ENCODE results near the gene TBX5. TPM values are rescaled to one million over a fixed set of nuclear protein-coding genes. Genes with fewer than 3 reads are reported as not detected.

Gene TBX5
- total and polyA plus RNA-seq, 2 experiments from 2014 or later, result 0.21 TPM; not detected in 1

- TF ChIP-seq REST (IDR thresholded peaks at IDR 0.05; ENCODE audit: unreplicated experiment), result no peak
- TF ChIP-seq POLR2AphosphoS5 (IDR thresholded peaks at IDR 0.05; ENCODE audit: low read depth), result no peak
- no peak for TF ChIP-seq EZH2 (IDR thresholded peaks at IDR 0.05; ENCODE audit: low read depth, unreplicated experiment)
- no peak for TF ChIP-seq ZNF331 (CRISPR knock-in tag; IDR thresholded peaks at IDR 0.05; ENCODE audit: low read depth)
- no peak for TF ChIP-seq STAT1 (IDR thresholded peaks at IDR 0.05; ENCODE audit: unreplicated experiment)
Observed at GRCh38 chr12:114335607-114336006, 70.3 kb downstream of the TBX5 start (continued).

- peaks cover 15% of the 10 kb centered on the region for H3K4me1 ChIP-seq (ENCODE audit: insufficient read depth)
- ATAC-seq, result no peak
- H3F3A ChIP-seq (replicated peaks; ENCODE audit: low read depth), result no peaks in the 10 kb centered on the region
- no peaks in the 10 kb centered on the region for H4K20me1 ChIP-seq (replicated peaks; ENCODE audit: insufficient read depth)
- Mint-ChIP-seq H3K4me3 (no peak overlapping the region), H3K27ac (no peak overlapping the region), H3K27me3 (ENCODE audit: insufficient read depth, low read depth, poor library complexity) (peaks cover 10% of the 10 kb centered on the region), H3K9me3 (peaks cover 10% of the 10 kb centered on the region), H3K4me1 (peaks cover 24% of the 10 kb centered on the region), H3K36me3 (ENCODE audit: low read depth) (0 out of 3 replicates have a peak, but pooled peaks cover 2% of the 10 kb centered on the region)
- H3K4me3 ChIP-seq, result no peak overlapping the region
- no peak for DNase-seq (ENCODE audit: low spot score)
- H3K27ac ChIP-seq (ENCODE audit: low read depth), result no peak overlapping the region
- H3K9me2 ChIP-seq (ENCODE audit: insufficient read depth), result no peaks in the 10 kb centered on the region
- no peaks in the 10 kb centered on the region; the same call in 1 of the 2 replicates for H3K36me3 ChIP-seq (ENCODE audit: insufficient read depth)
- no peaks in the 10 kb centered on the region for H3K79me2 ChIP-seq (replicated peaks; ENCODE audit: insufficient read depth)
- no peak overlapping the region for H2AFZ ChIP-seq
- no peaks in the 10 kb centered on the region; the same call in 1 of the 2 replicates for H3K27me3 ChIP-seq (ENCODE audit: insufficient read depth)
- no peak overlapping the region for H3K4me2 ChIP-seq
- no peak for TF ChIP-seq STAT1 (IDR thresholded peaks at IDR 0.05; ENCODE audit: unreplicated experiment)
- TF ChIP-seq REST (IDR thresholded peaks at IDR 0.05; ENCODE audit: unreplicated experiment), result no peak
- TF ChIP-seq ZNF114 (CRISPR knock-in tag; IDR thresholded peaks at IDR 0.05), result no peak
- no peak for TF ChIP-seq CREB1 (CRISPR knock-in tag; IDR thresholded peaks at IDR 0.05; ENCODE audit: low read depth)
- TF ChIP-seq ZNF462 (CRISPR knock-in tag; IDR thresholded peaks at IDR 0.05), result no peak
- TF ChIP-seq EZH2 (IDR thresholded peaks at IDR 0.05; ENCODE audit: low read depth, unreplicated experiment), result no peak
- no peak for TF ChIP-seq ETS1 (IDR thresholded peaks at IDR 0.05)
Observed at GRCh38 chr12:114334395-114334794, 71.5 kb downstream of the TBX5 start.
